PC-9 (cell line): ENCODE measurements around the gene PLEKHA4.

ENCODE experiments used
- CTCF ChIP-seq: fragments of 200-600 bp; sonication (generic); conservative IDR thresholded peaks from 2 replicates; pipeline ENCODE4 v1.6.1; 2017; ENCODE audit warnings: mixed run types, antibody characterized with exemption, mild to moderate bottlenecking, moderate library complexity
- EZH2 ChIP-seq: fragments of 200-600 bp; sonication (generic); IDR thresholded peaks from 2 replicates; pipeline ENCODE4 v1.8.0; 2017; ENCODE audit warnings: antibody characterized with exemption, low read depth

GRCh38 chr19:48874303-48875135 lies 6.1 kb upstream of the PLEKHA4 start:
- no peak for TF ChIP-seq CTCF
- TF ChIP-seq EZH2 = no peak
